RPMI8226 (cell line): Measurements from ENCODE around the gene IGF2BP3.
A peak's percentile ranks its signal among the peaks of the same experiment; 100 is the strongest.
"Not testable (repeated sequence)": the region's sequence is repeated elsewhere in the genome, so short reads cannot be mapped to it uniquely, and the experiment has no call there.

Source experiments
- DNase-seq: peaks from one replicate; pipeline ENCODE4 v3.0.0-alpha.2; 2015

Gene IGF2BP3

DNA sequence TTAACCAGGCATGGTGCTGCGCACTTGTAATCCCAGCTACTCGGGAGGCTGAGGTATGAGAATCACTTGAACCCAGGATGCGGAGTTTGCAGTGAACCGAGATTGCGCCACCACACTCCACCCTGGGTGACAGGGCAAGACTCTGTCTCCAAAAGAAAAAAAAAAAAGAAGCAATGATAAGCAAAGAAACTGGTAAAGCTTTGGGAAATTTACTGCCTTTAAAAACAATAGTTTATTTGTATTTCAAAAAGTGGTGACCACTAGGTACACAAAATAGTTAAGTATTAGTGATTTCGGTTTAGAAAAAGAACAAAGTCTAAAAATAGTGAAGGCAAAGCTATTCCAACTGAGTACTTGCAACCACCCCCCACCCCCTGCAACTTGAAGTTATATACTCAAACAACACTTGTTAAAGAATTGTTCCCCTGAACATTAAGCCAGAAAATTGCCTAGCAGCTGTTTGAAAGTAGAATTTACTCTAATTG lies 133.4 kb downstream of the IGF2BP3 start:
- DNase-seq = no peak

DNA sequence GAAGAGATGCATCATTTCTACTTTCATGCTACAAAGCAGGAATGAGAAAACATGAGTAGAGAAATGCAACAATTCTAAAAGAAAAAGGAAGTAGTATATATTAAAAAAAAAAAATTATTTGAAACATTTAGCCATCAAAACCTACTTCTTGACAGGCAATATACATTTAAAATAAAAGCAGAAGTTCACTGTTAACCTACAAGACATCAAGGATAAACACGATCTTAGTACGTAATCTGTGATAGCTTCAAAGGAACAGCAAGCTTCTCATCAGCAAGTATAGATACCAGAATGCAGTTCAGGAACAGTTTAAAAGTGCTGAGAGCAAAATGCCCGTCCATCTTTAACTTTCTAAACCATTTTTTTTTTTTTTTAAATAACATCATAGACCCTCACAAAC lies 134.2 kb downstream of the IGF2BP3 start:
- DNase-seq = no peak

DNA sequence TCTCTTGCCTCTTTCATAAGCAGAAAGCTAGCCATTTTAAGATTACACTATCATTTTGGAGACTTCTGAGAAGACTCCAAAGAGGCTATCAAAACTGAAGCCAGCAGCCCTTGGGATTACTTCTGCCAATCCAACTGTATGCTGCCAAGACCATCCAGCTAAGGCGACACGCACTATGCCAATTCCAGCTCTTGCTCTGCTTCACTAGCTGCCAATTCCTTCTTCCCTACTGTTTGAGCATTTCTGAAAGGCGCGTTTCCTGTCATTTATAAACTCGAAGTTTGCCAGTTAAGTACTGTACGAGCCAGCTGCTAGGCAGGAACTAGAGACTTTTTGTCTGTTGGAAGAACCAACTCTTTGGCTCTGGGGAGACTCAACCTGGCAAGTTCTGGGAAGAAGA lies 134.7 kb downstream of the IGF2BP3 start:
- DNase-seq = no peak

DNA sequence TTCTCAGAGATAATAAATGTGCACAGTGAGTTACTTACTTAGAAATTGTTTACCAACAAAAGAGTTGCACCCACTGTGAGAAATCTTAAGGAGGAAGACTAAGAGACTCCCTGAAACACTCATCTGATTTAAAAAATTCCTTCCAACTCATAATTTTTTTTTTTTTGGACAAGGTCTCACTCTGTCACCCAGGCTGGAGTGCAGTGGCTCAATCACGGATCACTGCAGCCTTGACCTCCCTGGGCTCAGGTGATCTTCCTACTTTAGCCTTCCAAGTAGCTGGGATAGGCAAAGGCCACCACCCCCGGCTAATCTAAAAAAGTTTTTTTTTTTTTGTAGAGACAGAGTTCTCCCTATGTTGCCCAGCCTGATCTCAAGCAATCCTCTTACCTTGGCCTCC lies 135.2 kb downstream of the IGF2BP3 start:
- DNase-seq = no peak

DNA sequence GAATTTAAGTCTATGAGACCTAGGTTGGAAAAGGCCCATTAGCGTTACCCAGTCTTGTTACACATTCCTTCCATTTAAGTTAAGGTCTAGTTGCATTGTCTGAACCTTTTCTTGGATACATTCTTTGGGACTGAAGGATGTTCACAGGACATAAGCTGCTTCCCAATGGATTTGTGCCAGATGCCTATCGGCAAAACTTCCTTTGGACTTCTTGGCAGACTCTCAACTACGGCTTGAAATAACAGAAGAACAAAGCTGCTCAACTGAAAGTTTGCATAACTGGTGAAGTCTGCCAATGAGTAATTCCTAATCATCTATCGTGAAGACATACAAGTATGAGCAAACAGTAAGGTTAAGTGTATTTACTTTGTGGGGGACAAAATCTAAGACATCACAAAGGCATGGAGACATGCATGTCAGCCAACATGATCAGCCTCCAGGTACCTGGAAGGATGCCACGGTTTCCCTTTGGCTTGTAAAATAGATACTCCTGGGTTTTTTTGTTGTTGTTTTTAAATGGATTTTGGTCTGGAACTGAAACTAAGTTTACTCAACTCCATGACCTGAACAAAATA lies 135.7 kb downstream of the IGF2BP3 start:
- no peak for DNase-seq

DNA sequence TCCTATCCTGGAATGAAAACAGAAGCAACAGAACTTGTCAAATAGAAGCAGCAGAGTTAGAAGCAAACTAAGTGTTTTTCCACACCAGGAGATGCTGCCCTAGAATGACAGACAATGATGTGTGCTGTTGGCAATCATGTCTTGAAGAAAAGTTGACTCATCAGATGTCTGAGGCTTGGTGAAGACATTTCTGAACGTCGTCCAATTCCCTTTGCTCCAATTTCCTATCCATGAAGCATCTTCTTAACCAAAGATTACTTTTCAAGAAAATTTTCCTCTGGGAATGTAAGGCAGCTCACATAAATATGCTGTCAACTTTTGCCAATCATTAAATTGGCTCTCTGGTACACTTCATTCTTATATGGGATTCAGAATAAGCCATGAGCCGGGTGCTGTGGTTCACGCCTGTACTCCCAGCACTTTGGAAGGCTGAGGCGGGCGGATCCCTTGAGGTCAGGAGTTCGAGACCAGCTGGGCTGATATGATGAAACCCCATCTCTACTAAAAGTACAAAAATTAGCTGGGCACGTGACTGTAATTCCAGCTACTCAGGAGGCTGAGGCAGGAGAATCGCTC lies 136.5 kb downstream of the IGF2BP3 start:
- DNase-seq = no peak

DNA sequence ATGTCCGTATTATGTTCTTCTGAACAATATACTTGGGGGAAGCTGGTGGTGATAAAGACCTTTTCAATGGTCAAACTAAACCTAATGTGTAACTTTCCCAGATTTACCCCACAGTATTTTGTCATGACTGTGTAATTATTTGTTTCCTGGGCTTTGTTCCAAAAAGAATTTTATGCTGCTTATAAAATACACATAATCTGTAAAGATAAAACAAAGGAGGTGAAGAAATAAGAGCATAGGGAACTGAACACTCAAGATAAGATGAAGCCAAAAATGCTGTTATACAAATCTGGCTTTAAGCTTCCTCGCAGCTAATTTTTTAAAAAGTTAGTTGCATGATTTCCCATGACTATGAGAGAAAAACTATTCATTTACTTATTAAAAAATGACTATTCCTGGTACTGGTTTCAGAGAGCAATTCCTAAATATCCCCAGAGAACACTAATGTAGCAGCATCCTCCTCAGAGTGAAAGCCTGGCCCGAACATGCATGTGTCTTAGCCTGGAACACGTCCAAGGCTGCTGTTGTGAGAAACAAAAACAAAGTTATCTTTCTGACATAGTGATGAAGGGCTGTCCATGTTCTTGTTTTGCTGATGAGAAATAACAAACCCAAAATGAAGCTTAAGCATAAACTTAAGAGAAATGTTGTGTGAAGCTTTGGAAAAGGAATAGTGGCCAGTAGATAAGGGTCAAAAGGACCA lies 137.2 kb downstream of the IGF2BP3 start:
- DNase-seq = no peak

DNA sequence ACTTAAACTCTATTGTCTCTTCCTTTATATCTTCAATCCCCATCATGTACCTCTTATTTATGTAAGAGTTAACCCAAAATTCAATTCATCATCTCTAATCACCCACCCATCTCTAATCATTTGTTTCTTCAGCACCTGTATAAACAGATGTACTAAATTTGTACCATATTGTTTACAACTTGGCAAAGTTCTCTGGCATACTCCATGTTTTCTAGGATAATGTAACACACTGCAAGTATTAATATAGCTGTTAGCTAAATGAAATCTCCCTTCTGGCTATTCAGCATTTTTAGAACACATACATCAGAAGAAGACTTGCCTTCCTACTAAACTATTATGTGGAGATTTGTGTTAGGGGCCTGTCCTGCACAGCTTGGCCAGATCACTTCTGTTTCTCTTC lies 138.1 kb downstream of the IGF2BP3 start:
- no peak for DNase-seq

DNA sequence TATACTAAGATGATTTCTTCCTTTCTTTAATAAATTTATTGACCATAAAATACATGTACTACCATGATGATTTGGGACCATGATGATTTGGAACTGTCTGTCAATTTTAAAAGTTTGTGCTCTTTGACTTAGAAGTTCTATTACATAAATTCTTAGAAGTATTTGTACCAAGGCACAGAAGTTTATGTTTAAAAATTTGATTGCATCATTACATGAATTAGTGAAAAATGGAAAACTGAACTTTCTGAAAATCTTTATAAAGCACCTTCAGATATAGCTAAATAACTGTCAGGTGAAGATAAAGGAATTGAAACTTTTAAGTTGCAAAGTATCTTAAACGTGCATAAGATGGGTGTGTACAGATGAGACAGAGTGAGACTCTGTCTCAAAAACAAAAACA lies 139.2 kb downstream of the IGF2BP3 start:
- no peak for DNase-seq

DNA sequence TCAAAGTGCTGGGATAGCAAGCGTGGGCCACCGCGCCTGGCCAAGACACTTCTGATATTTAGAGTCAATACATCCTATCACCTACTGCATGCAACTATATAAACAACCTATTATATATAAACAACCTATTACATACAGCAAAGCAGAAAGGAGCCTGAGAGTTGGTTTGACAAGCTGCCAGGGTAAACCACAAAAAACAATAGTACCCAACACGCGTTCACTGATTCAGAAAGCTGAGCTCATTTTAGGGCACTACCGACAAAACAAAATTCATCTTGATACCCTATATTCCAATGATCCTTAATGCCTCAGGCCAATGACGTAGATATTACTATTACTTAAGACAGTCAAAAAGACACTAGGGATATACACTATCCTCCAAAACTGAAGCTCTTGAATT lies 154.9 kb downstream of the IGF2BP3 start:
- no peak for DNase-seq

DNA sequence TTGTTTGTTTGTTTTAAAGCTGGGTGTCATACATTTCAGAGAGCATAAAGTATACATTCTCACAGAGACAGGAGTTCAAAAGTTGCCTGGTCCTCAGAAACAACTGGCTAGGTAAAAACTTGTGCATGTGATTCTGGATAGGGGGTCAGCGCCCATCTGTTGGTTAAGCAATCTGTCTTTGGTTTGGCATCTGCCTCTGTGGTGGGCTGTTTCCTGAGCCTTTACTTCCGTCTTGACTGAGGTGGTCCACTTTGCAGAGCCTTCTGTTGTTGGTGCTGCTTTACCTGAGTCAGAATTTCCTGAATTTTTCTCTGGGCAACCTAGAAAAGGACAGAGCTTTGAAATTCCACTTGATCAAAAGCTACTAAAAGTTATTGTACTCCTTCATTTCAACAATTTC lies 158.2 kb downstream of the IGF2BP3 start:
- not testable (repeated sequence) for DNase-seq

DNA sequence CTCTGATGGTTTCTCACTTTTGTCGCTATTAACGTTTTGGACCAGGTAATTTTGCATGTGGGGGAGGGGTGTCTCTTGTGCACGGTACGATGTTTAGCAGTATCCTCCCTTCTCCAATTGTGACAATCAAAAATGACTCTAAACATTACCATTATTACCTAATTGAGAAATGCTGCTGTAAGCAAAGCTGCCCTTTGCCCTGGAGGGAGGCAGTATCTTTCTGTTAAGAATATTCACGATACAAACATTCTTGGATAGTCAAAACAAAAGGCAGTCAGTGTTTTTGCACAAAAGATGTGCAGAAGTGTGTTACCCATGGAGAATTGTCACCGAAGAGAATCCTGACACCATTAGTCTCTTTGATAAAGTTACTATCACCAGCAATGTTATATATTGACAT lies 161.5 kb downstream of the IGF2BP3 start:
- DNase-seq = no peak

DNA sequence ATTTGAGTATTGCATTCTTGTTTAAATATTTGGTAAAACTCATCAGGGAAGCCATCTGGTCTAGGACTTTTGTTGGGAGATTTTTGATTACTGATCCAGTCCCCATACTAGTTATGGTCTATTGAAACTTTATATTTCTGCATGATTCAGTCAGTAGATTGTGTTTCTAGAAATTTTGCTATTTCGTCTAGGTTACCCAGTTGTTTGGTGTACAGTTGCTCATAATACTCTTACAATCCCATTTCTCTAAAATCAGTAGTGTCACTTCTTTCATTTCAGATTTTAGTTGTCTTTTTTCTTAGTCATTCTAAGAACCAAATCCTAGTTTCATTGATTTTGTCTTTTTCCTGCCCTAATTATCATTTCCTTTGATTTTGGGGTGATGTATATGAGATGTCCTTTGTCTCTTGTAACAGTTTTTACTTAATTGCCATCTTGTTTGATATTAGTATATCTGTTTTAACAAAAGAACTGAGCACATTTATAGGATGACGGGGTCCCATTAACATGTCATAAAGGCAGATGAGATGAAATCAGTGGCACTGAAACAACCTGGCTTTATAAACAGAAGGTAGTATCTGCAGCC lies 163.3 kb downstream of the IGF2BP3 start:
- DNase-seq = no peak

DNA sequence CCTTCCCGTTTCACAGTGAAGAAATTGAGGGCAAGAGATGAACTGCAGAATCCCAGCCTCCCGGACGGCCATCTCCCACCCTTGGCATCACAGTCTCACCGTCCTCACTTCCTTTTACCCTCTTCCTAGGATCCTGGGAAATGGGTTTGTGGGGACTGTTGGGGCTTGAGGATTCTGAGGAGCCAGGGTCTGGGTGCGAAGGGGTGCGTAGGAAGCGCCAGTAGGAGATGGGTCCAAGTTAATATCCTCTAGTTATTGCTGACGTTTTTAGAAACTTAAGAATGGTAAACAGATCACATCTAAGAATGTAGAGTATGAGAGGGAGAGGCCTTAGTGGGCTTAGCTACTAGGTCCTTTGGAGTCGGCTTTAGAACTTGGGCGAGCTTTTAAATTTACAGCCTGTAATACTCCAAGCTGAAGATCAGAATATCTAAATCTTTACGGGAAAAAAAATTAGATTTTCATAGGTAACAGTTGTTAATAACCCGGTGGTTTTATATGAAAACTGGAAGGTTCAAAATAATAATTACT lies 170.5 kb downstream of the IGF2BP3 start:
- no peak for DNase-seq

DNA sequence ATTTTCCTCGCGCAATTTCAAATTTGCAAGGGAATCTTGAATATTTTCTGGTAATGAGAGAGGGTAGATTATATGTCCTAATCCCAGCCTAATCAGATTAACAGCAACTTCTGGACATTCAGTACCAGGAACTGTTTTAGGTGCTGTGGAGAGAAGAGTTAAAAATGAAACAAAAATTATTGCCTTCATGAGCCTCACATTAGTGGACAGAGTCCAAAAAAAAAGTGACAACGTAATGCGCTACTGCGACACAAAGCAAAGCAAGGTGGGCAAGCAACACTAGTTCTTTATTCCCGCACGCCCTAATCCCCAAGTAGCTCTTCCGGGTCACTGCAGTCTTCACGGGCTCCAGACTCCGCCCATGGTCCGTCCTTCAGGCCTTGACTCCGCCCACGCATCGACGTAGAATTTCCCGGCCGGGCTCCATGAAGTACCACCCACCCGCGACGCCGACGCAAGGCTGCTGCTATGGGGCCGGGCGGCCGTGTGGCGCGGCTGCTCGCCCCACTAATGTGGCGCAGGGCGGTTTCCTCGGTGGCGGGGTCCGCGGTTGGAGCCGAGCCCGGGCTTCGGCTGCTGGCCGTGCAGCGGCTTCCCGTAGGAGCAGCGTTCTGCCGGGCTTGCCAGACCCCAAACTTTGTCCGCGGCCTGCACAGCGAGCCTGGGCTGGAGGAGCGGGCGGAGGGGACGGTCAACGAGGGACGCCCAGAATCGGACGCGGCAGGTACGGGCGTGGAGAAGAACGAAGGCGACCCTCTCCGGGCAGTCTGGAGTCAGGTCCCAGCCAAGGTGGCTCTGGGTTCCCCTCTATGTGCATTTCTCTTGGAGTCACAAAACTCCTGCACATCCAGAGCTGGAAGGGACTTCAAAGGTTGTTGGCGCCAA lies 171.2 kb downstream of the IGF2BP3 start, which contains the start of gene MALSU1:
MALSU1 (plus strand) TSS at position 455 of the 885 bp plus-strand sequence; CDS start at position 469, 14 bp downstream.
- DNase-seq = peak; percentile 99

DNA sequence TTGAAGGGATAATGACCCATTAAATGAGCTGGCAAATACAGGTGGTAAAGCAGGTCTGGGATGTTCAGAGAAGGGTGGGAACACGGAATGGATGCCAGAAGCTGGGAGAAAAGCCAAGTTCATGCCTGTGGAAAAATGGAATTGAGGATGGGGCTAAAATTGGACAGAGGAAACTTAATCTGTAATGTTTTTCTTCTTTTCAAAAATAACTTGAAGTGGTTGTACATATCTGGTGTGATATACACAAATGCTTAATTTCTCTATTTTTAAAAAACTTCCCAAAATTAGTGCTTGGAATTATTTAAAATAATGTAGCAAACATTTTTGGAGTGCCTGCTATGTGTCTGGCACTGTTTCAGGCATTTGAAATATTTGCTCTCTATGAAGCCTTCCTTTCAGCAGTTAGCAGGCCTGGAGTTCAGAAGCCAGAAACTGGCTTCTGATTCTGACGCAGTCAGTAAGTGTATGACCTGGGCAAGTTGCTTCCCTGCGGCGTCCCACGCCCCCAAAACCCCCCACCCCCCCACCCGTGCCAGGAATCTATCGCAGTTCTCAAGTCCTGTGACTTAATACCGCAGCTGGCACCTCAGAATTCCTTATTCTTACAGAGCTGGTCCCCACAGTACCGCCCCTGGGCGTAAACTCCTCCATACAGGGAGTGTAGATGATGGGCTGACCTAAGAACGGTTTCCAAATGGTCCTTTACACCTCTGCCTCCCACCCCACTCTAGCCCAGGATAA lies 172.0 kb downstream of the IGF2BP3 start:
- DNase-seq = no peak

DNA sequence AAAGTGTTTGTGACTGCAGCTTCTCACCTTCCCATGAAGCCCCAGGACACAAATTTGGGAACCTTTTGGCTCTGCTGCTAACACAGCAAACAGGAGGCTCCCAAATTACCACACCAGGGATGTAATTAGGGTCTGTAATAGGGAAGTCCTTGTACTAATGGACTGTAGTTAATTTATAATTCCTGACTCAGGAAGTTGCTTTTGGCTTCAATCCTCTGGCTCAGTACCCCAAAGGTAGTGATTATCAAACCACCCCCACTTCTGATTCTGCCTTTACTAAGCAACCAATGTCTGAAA lies 174.9 kb downstream of the IGF2BP3 start:
- no peak for DNase-seq

DNA sequence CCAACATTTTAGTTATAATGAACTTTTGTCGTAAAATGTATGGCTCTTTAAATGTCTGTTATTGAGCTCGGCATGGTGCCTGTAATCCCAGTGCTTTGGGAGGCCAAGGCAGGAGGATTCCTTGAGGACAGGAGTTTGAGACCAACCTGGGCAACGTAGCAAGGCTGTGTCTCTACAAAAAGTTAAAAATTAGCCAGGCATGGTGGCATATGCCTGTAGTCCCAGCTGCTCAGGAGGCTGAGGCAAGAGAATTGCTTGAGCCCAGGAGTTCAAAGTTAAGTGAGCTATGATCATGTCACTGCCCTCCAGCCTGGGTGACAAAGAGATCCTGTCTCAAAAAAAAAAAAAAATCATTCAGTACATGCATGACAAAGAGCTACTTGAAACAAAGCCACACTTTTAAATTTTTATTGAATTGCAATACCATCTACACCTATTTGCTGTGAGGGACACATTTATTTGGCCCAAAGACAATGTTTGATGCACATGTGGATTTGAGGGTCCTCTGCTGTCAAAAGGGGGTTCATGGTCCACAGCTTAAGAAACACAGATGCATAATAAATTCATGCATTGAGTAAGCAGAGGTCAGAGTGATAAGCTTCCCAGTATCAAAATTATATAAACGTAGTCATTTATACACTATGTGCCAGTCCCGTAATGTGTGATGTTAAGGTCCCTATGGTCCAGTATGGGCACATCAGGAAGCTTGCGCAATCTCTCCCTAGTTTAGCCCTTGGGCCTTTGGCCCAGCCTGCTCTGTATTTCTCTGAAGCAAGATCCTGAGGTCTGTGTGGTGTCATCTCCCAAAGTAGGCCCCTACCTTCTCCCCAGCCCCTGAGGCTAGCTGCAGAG lies 175.5 kb downstream of the IGF2BP3 start:
- no peak for DNase-seq

DNA sequence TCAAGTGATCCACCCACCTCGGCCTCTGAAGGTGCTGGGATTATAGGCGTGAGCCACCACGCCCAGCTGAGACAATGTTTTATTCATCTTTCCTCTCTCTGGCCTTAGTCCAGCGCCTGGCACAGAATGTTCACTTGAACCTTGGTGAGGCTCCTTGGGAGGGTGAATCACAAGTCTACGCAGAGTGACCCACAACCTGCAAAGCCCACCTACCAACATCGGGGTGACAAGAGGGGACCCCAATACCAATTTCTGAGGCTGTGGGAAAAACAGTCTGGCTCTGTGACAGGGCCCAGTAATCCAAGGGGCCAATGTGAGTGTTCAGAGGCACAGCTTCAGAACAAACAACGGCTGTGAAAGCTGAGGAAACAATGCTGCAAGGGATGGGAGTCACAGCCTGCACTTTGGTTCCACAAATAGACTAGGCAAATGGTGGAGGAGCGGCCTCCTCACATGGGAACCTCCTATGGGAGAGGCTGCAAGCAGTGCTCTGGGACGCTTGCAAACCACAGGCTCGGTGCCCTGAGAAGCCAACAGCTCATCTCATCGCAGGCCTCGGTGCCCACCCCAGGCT lies 176.7 kb downstream of the IGF2BP3 start:
- no peak for DNase-seq

DNA sequence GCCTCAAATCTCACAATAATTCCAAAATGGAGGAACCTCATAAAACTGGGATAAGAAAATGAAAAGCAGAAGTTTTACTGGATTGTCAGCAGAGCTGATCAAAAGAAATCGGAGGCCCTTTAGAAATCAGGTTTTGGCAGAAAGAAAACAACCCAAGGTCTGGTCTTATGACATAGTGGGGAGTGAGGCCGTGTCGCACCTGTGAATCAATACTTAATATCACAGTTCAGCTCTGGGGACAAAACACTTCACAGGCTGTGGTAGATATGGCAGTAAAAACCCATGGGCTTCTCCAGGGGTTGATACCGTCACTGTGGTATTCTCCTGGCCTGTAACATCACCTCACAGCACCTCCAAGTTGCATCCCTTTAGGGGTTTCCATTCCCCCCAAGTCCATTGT lies 177.7 kb downstream of the IGF2BP3 start:
- DNase-seq = no peak
